WTC11 (cell line): Measurements from ENCODE around the gene MPIG6B.

Experiments used
- ATF3 ChIP-seq: sonication (generic); formaldehyde crosslinking; conservative IDR thresholded peaks from 2 replicates; pipeline ENCODE4 v1.8.1; 2022; ENCODE audit warnings: mild to moderate bottlenecking, missing genetic modification reagents
- CTCF ChIP-seq: fragments of 200-600 bp; IDR thresholded peaks from 2 replicates; pipeline ENCODE4 v1.8.0; 2022; ENCODE audit warnings: antibody characterized with exemption
- IRF2 ChIP-seq: sonication (generic); formaldehyde crosslinking; IDR thresholded peaks from 2 replicates; pipeline ENCODE4 v1.8.0; 2022; ENCODE audit warnings: low read depth, missing genetic modification reagents, borderline replicate concordance
- NR3C1 ChIP-seq: sonication (generic); formaldehyde crosslinking; conservative IDR thresholded peaks from 2 replicates; pipeline ENCODE4 v1.8.1; 2023; ENCODE audit warnings: low read depth, mild to moderate bottlenecking, missing genetic modification reagents
- TF ChIP-seq, protein P1 (sequence below): sonication (generic); formaldehyde crosslinking; IDR thresholded peaks from 2 replicates; pipeline ENCODE4 v1.8.1; 2022; ENCODE audit warnings: mild to moderate bottlenecking, missing genetic modification reagents, moderate library complexity, borderline replicate concordance
- TF ChIP-seq, protein P2 (sequence below): sonication (generic); formaldehyde crosslinking; IDR thresholded peaks from 2 replicates; pipeline ENCODE4 v1.8.0; 2022; ENCODE audit warnings: mild to moderate bottlenecking, missing genetic modification reagents

DNA sequence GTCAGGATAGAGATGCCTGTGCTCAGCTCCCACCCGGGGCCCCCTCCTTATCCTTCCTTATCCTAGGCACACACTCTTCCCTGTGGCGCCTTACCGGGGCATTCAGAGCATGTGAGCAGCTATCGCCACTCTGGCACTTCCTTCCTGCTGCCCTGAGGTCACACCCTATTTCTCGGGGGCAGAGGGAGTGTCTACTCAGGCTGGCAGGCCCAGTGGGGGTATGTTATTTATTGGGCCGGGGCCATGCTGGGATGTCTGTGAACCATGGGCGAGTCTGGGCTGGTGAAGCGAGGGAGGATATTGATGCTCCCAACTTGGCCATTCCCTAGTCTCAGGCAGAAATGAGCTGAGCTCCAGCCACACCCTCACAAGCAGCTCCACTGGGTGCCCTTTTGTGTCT is 11.9 kb upstream of the MPIG6B start:
- TF ChIP-seq, protein P1, sequence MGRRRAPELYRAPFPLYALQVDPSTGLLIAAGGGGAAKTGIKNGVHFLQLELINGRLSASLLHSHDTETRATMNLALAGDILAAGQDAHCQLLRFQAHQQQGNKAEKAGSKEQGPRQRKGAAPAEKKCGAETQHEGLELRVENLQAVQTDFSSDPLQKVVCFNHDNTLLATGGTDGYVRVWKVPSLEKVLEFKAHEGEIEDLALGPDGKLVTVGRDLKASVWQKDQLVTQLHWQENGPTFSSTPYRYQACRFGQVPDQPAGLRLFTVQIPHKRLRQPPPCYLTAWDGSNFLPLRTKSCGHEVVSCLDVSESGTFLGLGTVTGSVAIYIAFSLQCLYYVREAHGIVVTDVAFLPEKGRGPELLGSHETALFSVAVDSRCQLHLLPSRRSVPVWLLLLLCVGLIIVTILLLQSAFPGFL (CRISPR knock-in tag): no peak
- TF ChIP-seq, protein P2, sequence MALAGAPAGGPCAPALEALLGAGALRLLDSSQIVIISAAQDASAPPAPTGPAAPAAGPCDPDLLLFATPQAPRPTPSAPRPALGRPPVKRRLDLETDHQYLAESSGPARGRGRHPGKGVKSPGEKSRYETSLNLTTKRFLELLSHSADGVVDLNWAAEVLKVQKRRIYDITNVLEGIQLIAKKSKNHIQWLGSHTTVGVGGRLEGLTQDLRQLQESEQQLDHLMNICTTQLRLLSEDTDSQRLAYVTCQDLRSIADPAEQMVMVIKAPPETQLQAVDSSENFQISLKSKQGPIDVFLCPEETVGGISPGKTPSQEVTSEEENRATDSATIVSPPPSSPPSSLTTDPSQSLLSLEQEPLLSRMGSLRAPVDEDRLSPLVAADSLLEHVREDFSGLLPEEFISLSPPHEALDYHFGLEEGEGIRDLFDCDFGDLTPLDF (CRISPR knock-in tag): no peak
- TF ChIP-seq CTCF (no peak), ATF3 (CRISPR knock-in tag) (no peak), IRF2 (CRISPR knock-in tag) (no peak), NR3C1 (no peak)
